Subcutaneous abdominal adipose tissue (tissue), 5 donors: ENCODE results near the gene DPH1.

Source experiments
- H3K27ac ChIP-seq: one replicate; pipeline ENCODE4 v1.7.0; 2013; ENCODE audit warnings: low read depth, mild to moderate bottlenecking, inconsistent platforms, low read length, moderate library complexity
- H3K27me3 ChIP-seq, 5 donors: one replicate each; pipeline ENCODE4 v1.7.0; 2013; ENCODE audit warnings: low read length in 5 of 5, inconsistent platforms in 1 of 5; ENCODE audit not compliant: control insufficient read depth in 5 of 5, insufficient read depth in 4 of 5
- H3K36me3 ChIP-seq, 5 donors: one replicate each; pipeline ENCODE4 v1.7.0; 2013; ENCODE audit warnings: low read length in 5 of 5; ENCODE audit not compliant: control insufficient read depth in 5 of 5, insufficient read depth in 5 of 5
- H3K4me1 ChIP-seq, 5 donors: one replicate each; pipeline ENCODE4 v1.7.0; 2013; ENCODE audit warnings: low read length in 5 of 5, mild to moderate bottlenecking in 3 of 5, moderate library complexity in 1 of 5; ENCODE audit not compliant: control insufficient read depth in 5 of 5, insufficient read depth in 5 of 5
- H3K4me3 ChIP-seq, 5 donors: one replicate each; pipeline ENCODE4 v1.7.0; 2013; ENCODE audit warnings: low read length in 5 of 5, low read depth in 1 of 5
- H3K9ac ChIP-seq, 5 donors: one replicate each; pipeline ENCODE4 v1.7.0; 2013; ENCODE audit warnings: low read length in 5 of 5, mild to moderate bottlenecking in 4 of 5, moderate library complexity in 3 of 5
- H3K9me3 ChIP-seq, 5 donors: one replicate each; pipeline ENCODE4 v1.7.0; 2013; ENCODE audit warnings: low read length in 5 of 5; ENCODE audit not compliant: control insufficient read depth in 5 of 5
- donor health status: healthy.
- donor health status: healthy.
- donor health status: healthy.
- donor health status: healthy.
- donor health status: healthy.

DPH1 gene

GRCh38 chr17:2076087-2076984 is 46.4 kb downstream of the DPH1 start:
- peak overlapping the region in 2 of 5 donors; percentile 32 to 43 for H3K9ac ChIP-seq
- H3K27me3 ChIP-seq: no peaks in the 10 kb centered on the region
- H3K27ac ChIP-seq: peak overlapping the region; percentile 60
- peaks cover 0 to 61% (median 33%) of the 10 kb centered on the region in 5 donors for H3K36me3 ChIP-seq
- H3K4me3 ChIP-seq: no peak overlapping the region
- peaks cover 0 to 43% (median 20%) of the 10 kb centered on the region in 5 donors for H3K4me1 ChIP-seq
- no peaks in the 10 kb centered on the region for H3K9me3 ChIP-seq

- no peaks in the 10 kb centered on the region for H3K9me3 ChIP-seq
- no peak overlapping the region for H3K27ac ChIP-seq
- no peak overlapping the region for H3K4me3 ChIP-seq
- no peaks in the 10 kb centered on the region for H3K27me3 ChIP-seq
- peaks cover 0 to 36% (median 20%) of the 10 kb centered on the region in 5 donors for H3K4me1 ChIP-seq
- H3K9ac ChIP-seq: peak overlapping the region in 1 of 5 donors; percentile 32
- peaks cover 0 to 62% (median 35%) of the 10 kb centered on the region in 5 donors for H3K36me3 ChIP-seq
These were observed 47.1 kb downstream of the DPH1 start for GRCh38 chr17:2077040-2077439.

- Histone ChIP-seq H3K27me3 (no peaks in the 10 kb centered on the region), H3K36me3 (peaks cover 0 to 55% (median 39%) of the 10 kb centered on the region in 5 donors), H3K9me3 (no peaks in the 10 kb centered on the region), H3K27ac (no peak overlapping the region), H3K9ac (no peak overlapping the region), H3K4me3 (no peak overlapping the region), H3K4me1 (peaks cover 25 to 43% (median 36%) of the 10 kb centered on the region in 5 donors)
These were observed 51.6 kb downstream of the DPH1 start for GRCh38 chr17:2081564-2081963.

GRCh38 chr17:2082003-2082781 is 52.2 kb downstream of the DPH1 start:
- Histone ChIP-seq H3K4me3 (no peak overlapping the region), H3K27ac (no peak overlapping the region), H3K4me1 (peaks cover 28 to 48% (median 41%) of the 10 kb centered on the region in 5 donors), H3K9ac (no peak overlapping the region), H3K36me3 (peaks cover 0 to 51% (median 33%) of the 10 kb centered on the region in 5 donors), H3K9me3 (no peaks in the 10 kb centered on the region), H3K27me3 (no peaks in the 10 kb centered on the region)

- H3K9me3 ChIP-seq: no peaks in the 10 kb centered on the region
- peak overlapping the region; percentile 75 for H3K27ac ChIP-seq
- H3K4me1 ChIP-seq: peaks cover 37 to 62% (median 55%) of the 10 kb centered on the region in 5 donors
- H3K9ac ChIP-seq: peak overlapping the region in 3 of 5 donors; percentile 11 to 53 (median 38)
- no peak overlapping the region for H3K4me3 ChIP-seq
- peaks cover 0 to 39% (median 24%) of the 10 kb centered on the region in 5 donors for H3K36me3 ChIP-seq
- H3K27me3 ChIP-seq: no peaks in the 10 kb centered on the region
These were observed 53.7 kb downstream of the DPH1 start for GRCh38 chr17:2083613-2084035.

- peak overlapping the region; percentile 75 for H3K27ac ChIP-seq
- H3K9ac ChIP-seq: peak overlapping the region in 3 of 5 donors; percentile 11 to 53 (median 38)
These were observed 54.2 kb downstream of the DPH1 start for GRCh38 chr17:2084036-2084765.

GRCh38 chr17:2084766-2085647 is 55.1 kb downstream of the DPH1 start:
- Histone ChIP-seq H3K4me1 (peaks cover 41 to 76% (median 67%) of the 10 kb centered on the region in 5 donors), H3K27ac (peak overlapping the region; percentile 75), H3K36me3 (peaks cover 0 to 26% (median 20%) of the 10 kb centered on the region in 5 donors), H3K4me3 (peak overlapping the region in 1 of 5 donors; percentile 36), H3K9ac (peak overlapping the region in 2 of 5 donors; percentile 11 to 35), H3K9me3 (no peaks in the 10 kb centered on the region), H3K27me3 (no peaks in the 10 kb centered on the region)

More at GRCh38 chr17:2084036-2084765, 54.2 kb downstream of the DPH1 start:
- H3K4me1 ChIP-seq: peaks cover 41 to 68% (median 61%) of the 10 kb centered on the region in 5 donors
- peaks cover 0 to 33% (median 23%) of the 10 kb centered on the region in 5 donors for H3K36me3 ChIP-seq
- no peaks in the 10 kb centered on the region for H3K27me3 ChIP-seq
- no peaks in the 10 kb centered on the region for H3K9me3 ChIP-seq
- H3K4me3 ChIP-seq: peak overlapping the region in 2 of 5 donors; percentile 18 to 36

- H3K27ac ChIP-seq: peak overlapping the region; percentile 75
- H3K36me3 ChIP-seq: peaks cover 0 to 21% (median 18%) of the 10 kb centered on the region in 5 donors
- H3K4me1 ChIP-seq: peaks cover 41 to 82% (median 73%) of the 10 kb centered on the region in 5 donors
- no peaks in the 10 kb centered on the region for H3K9me3 ChIP-seq
- H3K27me3 ChIP-seq: no peaks in the 10 kb centered on the region
- H3K4me3 ChIP-seq: no peak overlapping the region
- H3K9ac ChIP-seq: peak overlapping the region in 1 of 5 donors; percentile 19
These were observed 55.6 kb downstream of the DPH1 start for GRCh38 chr17:2085648-2085949.

- H3K9ac ChIP-seq: no peak overlapping the region
- H3K4me1 ChIP-seq: peaks cover 41 to 89% (median 80%) of the 10 kb centered on the region in 5 donors
- H3K36me3 ChIP-seq: peaks cover 0 to 14% (median 13%) of the 10 kb centered on the region in 5 donors
- no peaks in the 10 kb centered on the region for H3K27me3 ChIP-seq
- H3K27ac ChIP-seq: peak overlapping the region; percentile 75
- H3K9me3 ChIP-seq: no peaks in the 10 kb centered on the region
- H3K4me3 ChIP-seq: no peak overlapping the region
These were observed 56.4 kb downstream of the DPH1 start for GRCh38 chr17:2086306-2086705.
